Activated CD8-positive, alpha-beta memory T cell treated with anti-CD3 and anti-CD28 coated beads for 4 hours (primary cell): ENCODE measurements around the gene CNTN1.

Source experiments
- DNase-seq, 2 donors: peaks; one replicate each; pipeline ENCODE4 v3.0.0-alpha.2; 2020; ENCODE audit warnings: low read depth in 2 of 2

Gene CNTN1

GRCh38 chr12:41108032-41108431 lies 415.8 kb downstream of the CNTN1 start:
- no peak for DNase-seq

- no peak for DNase-seq
These were observed 420.7 kb downstream of the CNTN1 start for GRCh38 chr12:41112903-41113302.

GRCh38 chr12:41120211-41120610 lies 428.0 kb downstream of the CNTN1 start:
- DNase-seq = no peak

- DNase-seq = no peak
These were observed 429.1 kb downstream of the CNTN1 start for GRCh38 chr12:41121374-41121773.
